GM19438 (cell line): ENCODE data around the gene FARP1.

Source experiments
- ATAC-seq: cut with Tn5 transposase; IDR thresholded peaks from one replicate; pipeline ENCODE4 v1.9.1; 2021; ENCODE audit warnings: low read depth; ENCODE audit not compliant: unreplicated experiment

FARP1 gene

DNA sequence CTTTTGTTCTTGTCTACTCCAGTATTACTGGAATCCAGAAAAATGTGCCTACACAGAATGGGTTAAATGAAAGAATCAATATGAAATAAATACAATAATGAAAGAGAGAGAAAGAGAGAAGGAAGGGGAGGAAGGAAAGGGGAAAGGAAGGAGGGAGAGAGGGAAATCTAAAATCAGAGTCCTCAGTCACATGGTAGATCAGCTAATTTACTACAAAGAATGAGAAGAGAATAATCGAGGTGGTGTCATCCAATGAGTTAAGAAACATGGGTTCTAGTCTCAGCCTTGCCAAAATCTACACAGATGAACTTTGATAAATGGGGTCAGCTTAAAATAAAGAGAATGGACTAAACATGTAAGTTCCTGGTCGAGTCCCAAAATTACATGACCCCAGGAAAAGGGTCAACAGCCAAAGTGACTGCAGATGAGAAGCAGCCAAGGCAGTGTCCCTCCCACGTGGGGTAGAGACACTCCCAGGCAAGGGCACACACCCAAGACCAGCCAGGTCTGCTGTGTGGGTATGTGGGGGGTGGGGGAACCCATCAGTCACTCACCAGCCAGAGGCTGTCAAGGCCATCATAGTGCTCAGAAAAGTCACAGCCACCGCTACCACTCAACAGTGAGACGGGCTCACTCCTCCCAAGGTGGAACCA lies 330.4 kb downstream of the FARP1 start:
- no peak for ATAC-seq

GRCh38 chr13:98473788-98474144 lies 330.9 kb downstream of the FARP1 start:
- ATAC-seq = no peak

- no peak for ATAC-seq
These were observed 331.4 kb downstream of the FARP1 start for GRCh38 chr13:98474292-98474691.

DNA sequence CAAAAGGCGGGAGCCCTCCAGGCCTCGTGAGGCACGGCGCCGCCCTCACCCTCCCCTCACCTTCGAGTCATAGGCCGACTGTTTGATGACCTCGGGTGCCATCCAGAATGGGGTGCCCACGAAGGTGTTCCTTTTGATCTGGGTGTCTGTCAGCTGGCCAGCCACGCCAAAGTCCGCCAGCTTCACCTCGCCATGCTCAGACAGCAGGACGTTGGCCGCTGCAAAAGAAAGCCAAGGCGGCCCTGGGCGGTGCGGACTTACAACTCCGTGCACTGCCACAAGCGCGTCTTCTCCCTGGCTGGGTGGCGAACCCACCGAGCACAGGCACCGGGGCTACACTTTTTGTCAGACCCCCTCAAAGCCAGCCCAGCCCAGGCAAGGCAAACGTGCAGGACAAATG lies 331.9 kb downstream of the FARP1 start:
- no peak for ATAC-seq

DNA sequence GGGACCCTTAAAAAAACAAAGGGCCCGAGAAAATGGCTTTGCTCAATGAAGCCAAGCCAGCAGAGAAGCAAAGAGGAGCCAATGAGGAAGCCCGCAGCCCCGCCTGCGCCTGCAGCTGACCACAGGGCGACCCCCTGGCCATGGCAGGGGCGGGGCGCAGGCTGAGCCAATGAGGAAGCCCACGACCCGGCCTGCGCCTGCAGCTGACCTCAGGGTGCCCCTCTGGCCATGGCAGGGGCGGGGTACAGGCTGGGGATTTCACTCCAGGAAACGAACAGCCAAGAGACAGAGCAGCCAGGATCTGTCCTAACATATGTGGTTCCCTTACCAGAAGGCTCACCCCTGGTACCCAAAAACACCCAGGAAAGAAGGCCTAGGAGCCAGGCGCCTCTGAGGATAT lies 332.6 kb downstream of the FARP1 start:
- no peak for ATAC-seq

- ATAC-seq = peak; percentile 51
These were observed 333.2 kb downstream of the FARP1 start for GRCh38 chr13:98476106-98476505.

- peak; percentile 89 for ATAC-seq
These were observed 333.7 kb downstream of the FARP1 start for GRCh38 chr13:98476538-98476966.

DNA sequence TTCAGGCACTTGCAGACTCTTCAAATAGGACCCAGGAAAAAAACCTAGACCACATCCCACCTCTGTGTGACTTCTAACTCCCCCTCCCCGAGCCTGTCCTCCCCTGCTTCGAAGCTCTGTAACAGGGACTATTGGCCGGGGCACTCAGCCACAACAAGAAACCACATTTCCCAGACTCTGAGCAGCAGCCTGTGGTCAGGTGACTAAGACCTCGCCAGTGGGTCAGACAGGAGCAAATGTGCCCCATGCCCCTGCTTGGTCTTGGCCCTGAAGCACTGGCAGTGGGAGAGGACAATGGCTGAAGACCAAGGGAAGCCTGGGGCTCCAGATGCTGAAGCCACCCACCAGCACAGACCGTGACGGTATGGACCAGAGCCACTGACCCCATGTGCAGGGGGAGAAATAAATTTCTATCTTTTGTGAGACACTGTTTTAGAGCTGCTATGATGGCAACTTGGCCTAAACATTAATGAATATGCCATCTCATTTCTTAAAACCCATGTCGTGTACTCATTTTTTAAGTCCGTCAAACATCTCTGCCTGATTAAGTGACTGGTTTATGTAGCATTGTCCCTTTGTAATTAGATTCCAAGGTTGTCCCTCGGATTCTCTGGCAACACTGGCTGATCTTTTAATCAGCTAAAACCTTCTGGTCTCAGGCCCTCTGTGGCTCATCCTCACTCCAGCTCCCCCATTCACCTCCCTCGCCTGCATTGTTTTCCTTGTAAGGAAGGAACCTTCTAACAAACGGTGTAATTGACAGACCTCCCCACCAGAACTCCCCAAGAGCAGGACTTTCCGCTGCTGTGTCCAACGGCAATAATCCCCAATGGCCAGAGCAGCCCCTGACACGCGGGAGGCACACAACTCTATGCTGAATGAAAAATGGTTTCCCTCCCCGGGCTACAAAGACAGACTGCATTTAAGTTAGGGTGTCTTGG lies 335.6 kb downstream of the FARP1 start:
- peak; percentile 23 for ATAC-seq

DNA sequence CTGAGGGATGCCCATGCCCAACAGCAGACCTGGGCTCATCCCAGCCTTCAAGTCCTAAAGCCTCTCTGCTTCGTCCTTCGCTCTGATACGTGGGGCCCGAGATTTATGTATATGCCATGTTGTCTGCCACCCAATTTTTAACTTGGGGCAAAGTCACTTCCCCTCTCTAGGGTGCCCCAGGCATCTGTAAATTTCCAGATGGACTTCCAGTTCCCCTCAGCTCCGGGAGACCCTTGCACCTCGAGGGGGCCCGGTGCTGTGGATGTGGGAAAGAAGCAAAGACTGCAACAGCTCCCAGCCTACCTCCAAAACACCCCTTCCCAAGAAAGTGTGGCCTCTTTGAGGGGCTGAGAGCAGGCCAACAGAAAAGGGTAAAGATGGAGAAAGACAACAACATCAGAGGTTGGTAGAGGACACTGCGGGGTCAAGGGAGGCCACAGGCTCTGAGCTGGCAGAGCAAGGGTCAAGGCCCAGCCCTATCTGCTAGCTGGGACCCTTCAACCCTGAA lies 336.7 kb downstream of the FARP1 start:
- no peak for ATAC-seq

DNA sequence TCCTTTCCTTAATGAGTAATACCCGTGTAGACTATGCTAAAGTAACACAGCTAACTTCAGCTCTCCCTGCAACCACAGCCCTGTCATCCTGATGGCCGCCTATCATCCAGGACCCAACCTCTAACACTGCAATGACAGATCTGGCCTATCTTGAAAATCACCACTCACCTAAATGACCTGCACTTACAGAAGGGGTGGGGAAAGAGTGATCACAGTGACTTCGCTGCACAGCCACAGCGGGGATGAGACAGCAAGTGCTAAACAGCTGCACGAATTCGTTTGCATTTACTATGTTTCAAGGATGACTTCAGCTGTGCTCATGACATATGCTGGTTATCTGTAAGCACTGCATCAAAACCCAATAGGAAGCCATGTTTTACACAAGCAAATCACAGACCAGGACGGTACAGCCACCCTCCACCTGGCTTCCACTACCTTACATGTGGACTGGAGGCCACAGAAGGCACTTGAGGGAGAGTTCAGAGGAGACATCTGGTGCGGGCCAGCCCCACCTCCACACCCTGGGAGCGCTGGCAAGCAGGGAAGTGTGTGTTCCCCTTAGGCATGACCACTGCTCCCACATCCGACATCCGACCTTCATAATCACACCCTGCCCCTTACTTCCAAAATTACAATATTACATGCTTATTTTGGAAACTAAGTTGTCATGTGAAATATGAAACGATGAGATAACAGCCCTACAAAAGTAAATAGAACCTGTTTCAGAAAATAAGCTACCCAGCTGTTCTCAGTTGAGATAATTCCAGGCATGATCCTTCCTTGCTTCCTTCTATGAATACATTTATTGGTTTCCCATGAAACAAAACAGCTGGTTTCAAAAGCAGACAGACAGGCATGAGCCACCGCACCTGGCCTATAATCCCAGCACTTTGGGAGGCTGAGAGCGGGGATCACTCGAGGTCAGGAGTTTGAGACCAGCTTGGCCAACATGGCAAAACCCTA lies 338.3 kb downstream of the FARP1 start:
- peak; percentile 27 for ATAC-seq

DNA sequence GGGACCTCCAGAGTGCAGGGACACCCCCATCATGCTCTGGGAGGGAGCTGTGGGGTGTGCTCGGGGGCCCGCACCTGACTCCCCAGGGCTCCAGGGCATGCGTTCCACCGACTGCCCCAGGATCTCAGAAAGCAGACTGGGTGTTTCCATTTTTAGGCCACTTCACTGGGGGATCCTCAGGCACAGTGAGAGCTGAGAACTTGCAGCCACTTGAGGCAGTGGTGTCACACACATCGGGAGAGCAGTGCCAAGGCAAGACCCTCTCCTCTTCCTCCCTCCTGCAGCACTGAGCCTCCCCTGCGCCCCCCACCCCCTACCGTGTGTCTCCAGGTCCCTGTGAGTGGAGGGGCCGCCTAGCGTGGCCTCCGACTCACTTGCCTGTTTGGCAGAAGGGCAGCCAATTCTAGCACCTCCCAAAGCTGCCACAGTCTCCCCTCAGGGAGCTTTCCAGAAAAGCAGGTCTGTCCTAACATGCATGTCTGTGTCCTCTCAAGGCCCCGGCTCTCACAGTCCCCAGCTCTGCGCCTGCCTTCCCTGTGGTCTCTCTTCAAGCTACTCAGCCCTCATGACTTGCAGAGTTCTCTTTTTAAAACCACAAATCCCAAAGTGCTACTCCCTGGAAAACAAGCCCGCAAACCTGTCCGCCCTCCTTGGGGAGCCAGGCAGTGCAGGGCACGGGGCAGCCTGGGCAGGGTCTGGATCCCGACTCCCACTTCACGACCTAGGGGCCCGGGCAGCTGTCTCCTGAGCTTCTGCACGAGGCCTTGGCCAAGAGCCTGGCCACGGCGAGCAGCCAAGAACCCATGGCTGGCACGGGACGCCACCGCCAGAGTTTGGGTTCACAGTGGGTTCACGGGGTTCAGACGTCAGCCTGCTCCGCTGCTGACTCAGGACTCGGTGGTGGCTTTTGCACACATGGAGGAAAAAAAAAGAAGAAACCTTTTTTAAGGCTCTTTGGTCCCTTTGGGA lies 339.9 kb downstream of the FARP1 start:
- ATAC-seq = no peak

GRCh38 chr13:98483601-98484288 lies 340.9 kb downstream of the FARP1 start:
- ATAC-seq = no peak

DNA sequence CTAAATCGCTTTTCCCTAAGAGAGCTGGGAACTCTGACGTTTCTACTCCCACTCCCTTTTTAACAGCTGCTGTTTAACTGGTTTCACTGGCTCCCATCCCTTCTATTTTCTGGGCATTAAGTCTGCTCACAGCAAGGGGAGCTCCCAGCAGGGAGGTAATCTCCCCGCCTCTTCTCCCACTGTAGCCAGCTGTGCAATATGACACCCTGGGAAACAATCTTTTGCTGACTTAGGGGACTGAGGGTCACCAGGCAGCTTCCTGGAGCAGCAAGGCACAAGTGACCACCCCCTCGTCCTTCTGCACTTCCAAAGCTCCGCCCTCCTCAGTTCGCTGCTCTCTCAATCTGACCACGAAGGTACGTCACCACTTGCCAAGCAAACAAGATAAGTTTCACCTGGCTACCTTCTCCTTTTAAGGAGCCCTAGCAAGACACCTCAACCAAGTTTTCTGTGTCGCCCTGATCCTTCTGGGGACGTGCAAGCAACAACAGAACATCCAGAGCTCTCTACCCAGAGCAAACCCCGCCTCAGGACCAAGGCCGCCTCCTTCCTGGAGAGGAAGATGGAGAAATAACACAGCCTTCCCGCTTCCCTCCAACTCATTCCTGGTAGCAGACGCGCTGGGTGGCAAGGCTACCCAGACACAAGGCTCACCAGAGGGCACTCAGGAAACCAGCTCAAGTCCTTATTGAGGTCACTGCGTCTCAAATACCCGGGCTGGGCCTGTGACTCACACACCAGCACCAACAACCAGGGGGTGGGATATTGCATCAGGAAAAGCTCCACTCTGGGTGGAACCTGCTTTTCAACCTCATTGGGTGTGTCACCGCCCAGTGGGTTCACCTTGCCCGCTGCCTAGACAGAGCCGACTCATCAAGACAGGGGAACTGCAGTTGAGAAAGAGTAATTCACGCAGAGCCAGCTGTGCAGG lies 341.7 kb downstream of the FARP1 start:
- no peak for ATAC-seq

- no peak for ATAC-seq
These were observed 342.7 kb downstream of the FARP1 start for GRCh38 chr13:98485561-98485960.

GRCh38 chr13:98486412-98486811 lies 343.5 kb downstream of the FARP1 start:
- no peak for ATAC-seq

DNA sequence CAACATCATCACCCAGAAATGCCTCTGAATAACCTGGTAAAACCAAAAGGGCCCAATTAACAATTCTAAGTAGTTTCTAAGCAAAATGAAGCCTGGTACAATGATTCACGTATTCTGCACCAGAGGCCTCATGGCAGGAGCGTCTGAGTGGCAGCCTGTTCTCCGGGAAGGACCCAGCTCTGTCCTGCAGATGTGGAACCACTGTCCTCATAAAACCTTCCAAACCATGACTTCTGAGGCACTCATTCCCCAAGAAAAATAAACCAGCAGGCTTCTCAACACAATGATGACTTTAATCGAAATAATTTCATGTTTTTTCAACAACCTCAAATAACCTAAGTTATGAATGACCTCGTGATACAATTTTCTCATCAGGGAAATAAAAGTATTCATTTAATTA lies 344.1 kb downstream of the FARP1 start:
- no peak for ATAC-seq

- ATAC-seq = no peak
These were observed 344.6 kb downstream of the FARP1 start for GRCh38 chr13:98487522-98487921.

GRCh38 chr13:98488736-98489135 lies 345.8 kb downstream of the FARP1 start:
- ATAC-seq = peak; percentile 63
